Right ventricle myocardium inferior (tissue), 1 donor: Measurements from ENCODE around the gene ABCG8. TPM values are rescaled to one million over a fixed set of nuclear protein-coding genes. Genes with fewer than 3 reads are reported as not detected.

Experiments
- ATAC-seq: fragments of 200-7000 bp; cut with Tn5 transposase; one replicate; pipeline ENCODE4 v1.9.1; 2020; ENCODE audit warnings: mild to moderate bottlenecking, moderate library complexity
- DNase-seq: peaks from one replicate; pipeline ENCODE4 v3.0.0; 2021; ENCODE audit errors: missing footprints
- intact Hi-C: fragments of 100-400 bp; cut with DNase I; formaldehyde crosslinking; loops from one replicate; pipeline ENCODE4 v1.11.0; 2022
- long read RNA-seq: library from polyadenylated mRNA; unstranded; transcript quantifications from one replicate; pipeline ENCODE4 v2.0.0, GENCODE V29; 2021
- total RNA-seq: library from RNA; stranded (reverse); fragmentation: NEBNext Ultra II Directional; extraction: Animal tissue kit (Norgen Biotek cat#: 25700); gene quantifications from one replicate; pipeline ENCODE4 v1.2.1, GENCODE V29; 2021
- donor health status: DM: no; HTN: yes; CAD: no; lungs with severe emphysema.

ABCG8 gene
- 0.32 TPM for total RNA-seq
- long read RNA-seq: 0 reads

- ATAC-seq: no peak
- DNase-seq: no peak
- intact Hi-C loops: no loop called here
These were observed at the start of gene ABCG8, which contains the start of gene ABCG5 for GRCh38 chr2:43838560-43839267. ABCG8 (plus strand) TSS chr2:43838971; CDS start chr2:43839054, 83 bp downstream. ABCG5 (minus strand) TSS chr2:43838839; CDS start chr2:43838679, 160 bp downstream.

GRCh38 chr2:43790147-43790546 is 48.6 kb upstream of the ABCG8 start:
- ATAC-seq (no peak), DNase-seq (no peak)
- intact Hi-C loops: no loop called here

- no peak for DNase-seq
- intact Hi-C loops: no loop called here
- no peak for ATAC-seq
These were observed 47.6 kb upstream of the ABCG8 start for GRCh38 chr2:43791035-43791765.

- ATAC-seq: no peak
- intact Hi-C loops: no loop called here
- no peak for DNase-seq
These were observed 46.1 kb upstream of the ABCG8 start for GRCh38 chr2:43792653-43793052.

- intact Hi-C loops: no loop called here
- ATAC-seq (no peak), DNase-seq (no peak)
These were observed 43.8 kb upstream of the ABCG8 start for GRCh38 chr2:43794956-43795355.

- DNase-seq (no peak), ATAC-seq (no peak)
- intact Hi-C loops: no loop called here
These were observed 42.6 kb upstream of the ABCG8 start for GRCh38 chr2:43796206-43796605.

GRCh38 chr2:43798300-43798699 is 40.5 kb upstream of the ABCG8 start:
- ATAC-seq: no peak
- intact Hi-C loops: no loop called here
- no peak for DNase-seq

GRCh38 chr2:43800894-43801293 is 37.9 kb upstream of the ABCG8 start:
- DNase-seq: no peak
- intact Hi-C loops: no loop called here
- no peak for ATAC-seq

- intact Hi-C loops: no loop called here
- DNase-seq (no peak), ATAC-seq (no peak)
These were observed 36.6 kb upstream of the ABCG8 start for GRCh38 chr2:43802135-43802534.

GRCh38 chr2:43803113-43803512 is 35.7 kb upstream of the ABCG8 start:
- ATAC-seq (no peak), DNase-seq (no peak)
- intact Hi-C loops: no loop called here

- ATAC-seq (no peak), DNase-seq (no peak)
- intact Hi-C loops: no loop called here
These were observed 32.1 kb upstream of the ABCG8 start for GRCh38 chr2:43806719-43807031.

- ATAC-seq (no peak), DNase-seq (no peak)
- intact Hi-C loops: no loop called here
These were observed 28.3 kb upstream of the ABCG8 start for GRCh38 chr2:43810452-43810851.

GRCh38 chr2:43810888-43811287 is 27.9 kb upstream of the ABCG8 start:
- intact Hi-C loops: no loop called here
- DNase-seq (no peak), ATAC-seq (no peak)

- intact Hi-C loops: no loop called here
- no peak for DNase-seq
- ATAC-seq: no peak
These were observed 26.8 kb upstream of the ABCG8 start for GRCh38 chr2:43812006-43812405.

- DNase-seq (no peak), ATAC-seq (no peak)
- intact Hi-C loops: no loop called here
These were observed 25.8 kb upstream of the ABCG8 start for GRCh38 chr2:43812947-43813346.

- no peak for ATAC-seq
- intact Hi-C loops: no loop called here
- no peak for DNase-seq
These were observed 24.1 kb upstream of the ABCG8 start for GRCh38 chr2:43814711-43815110.

GRCh38 chr2:43818761-43819160 is 20.0 kb upstream of the ABCG8 start:
- no peak for ATAC-seq
- intact Hi-C loops: no loop called here
- no peak for DNase-seq

- ATAC-seq: no peak
- intact Hi-C loops: no loop called here
- no peak for DNase-seq
These were observed 19.1 kb upstream of the ABCG8 start for GRCh38 chr2:43819491-43820163.

GRCh38 chr2:43822839-43823238 is 15.9 kb upstream of the ABCG8 start:
- ATAC-seq (no peak), DNase-seq (no peak)
- intact Hi-C loops: no loop called here

GRCh38 chr2:43823751-43824150 is 15.0 kb upstream of the ABCG8 start:
- DNase-seq: no peak
- intact Hi-C loops: no loop called here
- no peak for ATAC-seq
